Measurements from ENCODE around the gene LRFN3. TPM values are rescaled to one million over a fixed set of nuclear protein-coding genes. Genes with fewer than 3 reads are reported as not detected.

Gene LRFN3
- total and polyA plus RNA-seq, 2 donors (not counting 1 experiment from before 2014, with no cell fraction given) = 2.2 to 2.6 TPM

DNA sequence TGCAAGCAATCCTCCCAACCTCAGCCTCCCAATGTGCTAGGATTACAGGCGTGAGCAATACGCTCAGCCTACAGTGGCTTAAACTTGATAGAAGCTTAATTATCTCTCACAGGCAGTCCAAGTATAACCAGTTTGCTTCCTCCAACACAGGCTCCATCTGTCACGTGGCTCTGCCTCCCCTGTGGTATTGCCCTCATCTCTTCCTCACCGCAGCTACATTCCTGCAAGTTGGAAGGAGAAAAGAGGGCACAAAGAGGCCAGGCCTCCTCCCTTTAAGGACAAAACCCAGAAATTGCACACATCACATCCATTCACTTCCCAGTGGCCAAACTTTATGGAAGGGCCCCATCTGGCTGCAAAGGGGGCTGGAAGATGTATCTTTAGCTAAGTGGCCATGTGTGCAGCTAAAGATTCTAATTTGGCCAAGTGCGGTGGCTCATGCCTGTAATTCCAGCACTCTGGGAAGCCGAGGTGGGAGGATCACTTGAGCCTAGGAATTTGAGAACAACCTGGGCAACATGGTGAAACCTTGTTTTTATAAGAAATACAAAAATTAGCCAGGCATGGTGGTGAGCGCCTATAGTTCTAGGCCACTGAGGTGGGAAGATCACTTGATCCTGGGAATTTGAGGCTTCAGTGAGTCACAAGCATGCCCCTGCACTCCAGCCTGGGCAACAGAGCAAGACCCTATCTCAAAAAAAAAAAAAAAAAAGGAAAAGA lies 55.7 kb downstream of the LRFN3 start:
- peaks cover 4% of the 10 kb centered on the region for H3K27me3 ChIP-seq (ENCODE audit: control insufficient read depth, insufficient read depth, low read length)
- TF ChIP-seq, protein P1, sequence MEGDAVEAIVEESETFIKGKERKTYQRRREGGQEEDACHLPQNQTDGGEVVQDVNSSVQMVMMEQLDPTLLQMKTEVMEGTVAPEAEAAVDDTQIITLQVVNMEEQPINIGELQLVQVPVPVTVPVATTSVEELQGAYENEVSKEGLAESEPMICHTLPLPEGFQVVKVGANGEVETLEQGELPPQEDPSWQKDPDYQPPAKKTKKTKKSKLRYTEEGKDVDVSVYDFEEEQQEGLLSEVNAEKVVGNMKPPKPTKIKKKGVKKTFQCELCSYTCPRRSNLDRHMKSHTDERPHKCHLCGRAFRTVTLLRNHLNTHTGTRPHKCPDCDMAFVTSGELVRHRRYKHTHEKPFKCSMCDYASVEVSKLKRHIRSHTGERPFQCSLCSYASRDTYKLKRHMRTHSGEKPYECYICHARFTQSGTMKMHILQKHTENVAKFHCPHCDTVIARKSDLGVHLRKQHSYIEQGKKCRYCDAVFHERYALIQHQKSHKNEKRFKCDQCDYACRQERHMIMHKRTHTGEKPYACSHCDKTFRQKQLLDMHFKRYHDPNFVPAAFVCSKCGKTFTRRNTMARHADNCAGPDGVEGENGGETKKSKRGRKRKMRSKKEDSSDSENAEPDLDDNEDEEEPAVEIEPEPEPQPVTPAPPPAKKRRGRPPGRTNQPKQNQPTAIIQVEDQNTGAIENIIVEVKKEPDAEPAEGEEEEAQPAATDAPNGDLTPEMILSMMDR (conservative IDR thresholded peaks at IDR 0.05 in 1 of 2, IDR thresholded peaks at IDR 0.05 in 1 of 2; ENCODE audit: low read depth in 1 of 2, low read length in 2 of 2) = no peak
- TF ChIP-seq EZH2 (IDR thresholded peaks at IDR 0.05; ENCODE audit: low read length, missing control alignments) = no peak
- no peak overlapping the region for H3K9ac ChIP-seq (ENCODE audit: insufficient read depth, low read length)
- no peaks in the 10 kb centered on the region for H3K36me3 ChIP-seq (ENCODE audit: control insufficient read depth, insufficient read depth, low read length)
- H3K27ac ChIP-seq (ENCODE audit: insufficient read depth, low read length) = no peak overlapping the region
- H3K4me2 ChIP-seq (ENCODE audit: extremely low read depth, insufficient read depth, low read length) = no peak overlapping the region
- no peaks in the 10 kb centered on the region for H3K9me3 ChIP-seq (ENCODE audit: control insufficient read depth, insufficient read depth, low read depth, low read length)
- no peak overlapping the region for H3K4me3 ChIP-seq (replicated peaks in 1 of 4; ENCODE audit: control extremely low read depth in 1 of 4, insufficient read depth in 1 of 4, low read depth in 3 of 4, low read length in 4 of 4)
- H4K20me1 ChIP-seq (ENCODE audit: control insufficient read depth, extremely low read depth, insufficient read depth, low read length) = no peaks in the 10 kb centered on the region
- H3K79me2 ChIP-seq (ENCODE audit: control insufficient read depth, insufficient read depth, low read length) = peaks cover 7% of the 10 kb centered on the region
- H3K4me1 ChIP-seq (ENCODE audit: control insufficient read depth, extremely low read depth, insufficient read depth, low read length) = no peaks in the 10 kb centered on the region
- DNase-seq (ENCODE audit: low read depth in 2 of 2) = peak in 1 of 2 donors; percentile 27
- no peak overlapping the region for H2AFZ ChIP-seq (ENCODE audit: low read length)

DNA sequence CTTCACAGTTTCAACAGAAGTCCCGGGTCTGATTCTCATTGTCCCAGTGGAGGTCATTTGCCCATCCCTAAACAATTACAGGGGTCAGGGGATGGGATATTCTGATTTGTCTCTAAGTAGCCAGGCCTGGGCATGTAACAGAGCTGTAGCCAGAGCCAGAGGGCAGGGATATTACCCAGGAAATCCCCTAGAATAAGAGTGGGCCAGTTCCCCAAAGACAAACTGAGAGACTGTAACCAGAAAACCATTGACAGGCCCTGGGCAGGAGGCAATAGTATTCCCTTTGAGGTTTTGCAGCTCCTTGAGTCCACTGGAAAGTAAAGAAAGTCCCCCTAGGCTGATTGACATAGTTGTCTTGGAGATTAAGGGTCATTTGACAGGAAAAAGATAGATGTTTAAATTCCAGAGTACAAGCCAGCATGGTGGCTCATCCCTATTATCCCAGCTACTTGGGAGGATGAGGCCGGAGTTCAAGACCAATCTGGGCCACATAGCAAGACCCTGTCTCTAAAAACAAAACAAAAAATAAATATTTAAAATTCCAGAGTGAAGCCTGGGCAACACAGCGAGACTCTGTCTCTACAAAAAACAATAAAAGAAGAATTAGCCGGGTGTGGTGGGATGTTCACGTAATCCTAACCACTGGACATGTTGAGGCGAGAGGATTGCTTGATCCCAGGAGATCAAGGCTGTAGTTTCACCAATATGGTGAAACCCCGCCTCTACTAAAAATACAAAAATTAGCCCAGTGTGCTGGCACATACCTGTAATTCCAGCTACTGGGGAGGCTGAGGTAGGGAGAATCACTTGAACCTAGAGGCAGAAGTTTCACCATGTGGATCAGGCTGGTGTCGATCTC lies 57.0 kb downstream of the LRFN3 start:
- Histone ChIP-seq H2AFZ (ENCODE audit: low read length) (no peak overlapping the region), H3K27ac (ENCODE audit: insufficient read depth, low read length) (no peak overlapping the region), H3K9me3 (ENCODE audit: control insufficient read depth, insufficient read depth, low read depth, low read length) (no peaks in the 10 kb centered on the region), H3K9ac (ENCODE audit: insufficient read depth, low read length) (no peak overlapping the region), H3K4me3 (replicated peaks in 1 of 4; ENCODE audit: control extremely low read depth in 1 of 4, insufficient read depth in 1 of 4, low read depth in 3 of 4, low read length in 4 of 4) (no peak overlapping the region), H4K20me1 (ENCODE audit: control insufficient read depth, extremely low read depth, insufficient read depth, low read length) (no peaks in the 10 kb centered on the region), H3K4me1 (ENCODE audit: control insufficient read depth, extremely low read depth, insufficient read depth, low read length) (no peaks in the 10 kb centered on the region), H3K36me3 (ENCODE audit: control insufficient read depth, insufficient read depth, low read length) (no peaks in the 10 kb centered on the region), H3K4me2 (ENCODE audit: extremely low read depth, insufficient read depth, low read length) (no peak overlapping the region), H3K79me2 (ENCODE audit: control insufficient read depth, insufficient read depth, low read length) (peaks cover 7% of the 10 kb centered on the region), H3K27me3 (ENCODE audit: control insufficient read depth, insufficient read depth, low read length) (peaks cover 4% of the 10 kb centered on the region)
- TF ChIP-seq EZH2 (IDR thresholded peaks at IDR 0.05; ENCODE audit: low read length, missing control alignments) = no peak
- TF ChIP-seq, protein P1 (conservative IDR thresholded peaks at IDR 0.05 in 1 of 2, IDR thresholded peaks at IDR 0.05 in 1 of 2; ENCODE audit: low read depth in 1 of 2, low read length in 2 of 2) = no peak
- DNase-seq (ENCODE audit: low read depth in 2 of 2) = no peak

DNA sequence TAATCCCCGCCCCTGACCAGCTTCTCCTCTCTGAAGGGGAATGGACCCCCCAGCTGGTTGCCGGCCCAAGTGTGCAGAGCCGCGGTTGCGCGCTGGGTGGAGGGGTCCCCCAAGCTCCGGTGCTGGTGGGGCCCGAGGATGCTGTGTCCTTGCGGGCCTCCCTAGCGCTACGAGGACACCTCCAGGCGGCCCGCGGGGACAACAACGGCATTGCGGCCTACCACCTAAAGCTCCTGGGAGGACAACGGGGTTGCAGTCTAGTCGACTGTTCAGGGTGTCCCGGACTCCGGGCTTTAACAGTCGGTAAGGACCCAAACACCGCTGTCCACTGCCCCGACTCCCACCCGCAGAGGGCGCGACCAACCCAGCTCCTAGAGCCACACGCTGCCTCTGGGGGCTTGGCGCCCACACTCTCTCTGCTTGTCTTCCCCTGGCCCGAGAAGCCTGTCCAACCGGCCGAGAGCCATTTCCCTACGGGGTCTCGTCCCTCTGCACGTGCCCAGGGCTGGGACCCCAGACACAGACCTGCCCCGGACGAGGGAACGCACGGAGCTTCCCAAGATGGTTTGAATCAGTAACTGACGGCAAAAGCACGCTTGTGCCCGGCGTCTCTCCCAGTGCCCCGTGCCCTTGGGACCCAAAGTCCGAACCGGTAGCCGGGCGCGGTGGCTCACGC lies 57.9 kb downstream of the LRFN3 start:
- H3K79me2 ChIP-seq (ENCODE audit: control insufficient read depth, insufficient read depth, low read length) = peaks cover 7% of the 10 kb centered on the region
- no peaks in the 10 kb centered on the region for H3K36me3 ChIP-seq (ENCODE audit: control insufficient read depth, insufficient read depth, low read length)
- no peak overlapping the region for H3K9ac ChIP-seq (ENCODE audit: insufficient read depth, low read length)
- TF ChIP-seq EZH2 (IDR thresholded peaks at IDR 0.05; ENCODE audit: low read length, missing control alignments) = no peak
- TF ChIP-seq, protein P1 (conservative IDR thresholded peaks at IDR 0.05 in 1 of 2, IDR thresholded peaks at IDR 0.05 in 1 of 2; ENCODE audit: low read depth in 1 of 2, low read length in 2 of 2) = no peak
- H3K9me3 ChIP-seq (ENCODE audit: control insufficient read depth, insufficient read depth, low read depth, low read length) = no peaks in the 10 kb centered on the region
- peaks cover under 1% of the 10 kb centered on the region for H3K4me1 ChIP-seq (ENCODE audit: control insufficient read depth, extremely low read depth, insufficient read depth, low read length)
- H3K27me3 ChIP-seq (ENCODE audit: control insufficient read depth, insufficient read depth, low read length) = no peaks in the 10 kb centered on the region
- no peak for DNase-seq (ENCODE audit: low read depth in 2 of 2)
- no peak overlapping the region for H3K27ac ChIP-seq (ENCODE audit: insufficient read depth, low read length)
- peak overlapping the region in 2 of 4 experiments; percentile 60 to 84 for H3K4me3 ChIP-seq (replicated peaks in 1 of 4; ENCODE audit: control extremely low read depth in 1 of 4, insufficient read depth in 1 of 4, low read depth in 3 of 4, low read length in 4 of 4)
- no peaks in the 10 kb centered on the region for H4K20me1 ChIP-seq (ENCODE audit: control insufficient read depth, extremely low read depth, insufficient read depth, low read length)
- H2AFZ ChIP-seq (ENCODE audit: low read length) = no peak overlapping the region
- H3K4me2 ChIP-seq (ENCODE audit: extremely low read depth, insufficient read depth, low read length) = peak overlapping the region; percentile 0

Data from fibroblast of lung (primary cell).